ENCODE data around the gene RASIP1.
A peak's percentile ranks its signal among the peaks of the same experiment; 100 is the strongest.

The RASIP1 gene

DNA sequence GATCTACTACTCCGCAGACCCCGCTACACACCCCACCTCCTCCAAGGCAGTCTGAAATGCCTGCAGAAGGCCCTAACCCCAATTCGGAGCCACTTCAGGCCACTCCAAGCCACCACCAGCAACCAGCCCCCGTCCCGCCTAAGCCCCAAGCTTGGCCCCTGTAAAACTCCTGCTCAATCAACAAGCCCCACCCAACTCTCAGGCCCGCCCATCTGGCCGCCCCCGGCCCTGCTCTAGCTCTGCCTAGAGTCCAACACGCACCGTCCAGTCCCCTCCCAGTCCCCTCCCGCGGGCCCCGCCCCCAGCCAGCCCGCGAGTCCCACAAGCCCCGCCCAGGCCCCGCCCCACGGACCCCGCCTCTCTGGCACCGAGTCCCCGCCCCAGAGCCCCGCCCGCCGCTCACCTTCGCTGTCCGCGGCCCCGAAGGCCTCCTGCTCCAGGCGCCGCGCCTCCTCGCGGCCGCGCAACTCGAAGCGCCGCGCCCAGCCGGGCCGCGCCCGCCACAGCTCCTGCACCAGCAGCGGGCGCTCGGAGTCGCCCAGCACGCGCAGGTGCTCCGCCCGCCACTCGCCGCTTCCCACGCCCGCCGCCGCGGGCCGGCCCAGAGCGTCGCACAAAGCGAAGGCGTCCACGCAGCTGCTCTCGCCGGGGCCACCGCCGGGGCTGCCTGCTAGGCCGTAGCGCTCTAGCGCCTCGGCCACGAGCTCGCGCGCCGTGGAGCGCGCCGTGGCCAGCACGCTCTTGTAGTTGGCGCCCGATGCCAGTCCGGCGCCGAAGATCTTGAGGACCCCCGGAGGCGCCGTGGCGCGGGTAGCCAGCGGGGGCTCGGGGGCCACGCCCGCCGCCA, 1.6 kb downstream of the RASIP1 start:
- ATAC-seq (ENCODE audit: low read depth) (peak; percentile 82), DNase-seq (ENCODE audit: low spot score) (peak; percentile 92)
- TF ChIP-seq, protein P1, sequence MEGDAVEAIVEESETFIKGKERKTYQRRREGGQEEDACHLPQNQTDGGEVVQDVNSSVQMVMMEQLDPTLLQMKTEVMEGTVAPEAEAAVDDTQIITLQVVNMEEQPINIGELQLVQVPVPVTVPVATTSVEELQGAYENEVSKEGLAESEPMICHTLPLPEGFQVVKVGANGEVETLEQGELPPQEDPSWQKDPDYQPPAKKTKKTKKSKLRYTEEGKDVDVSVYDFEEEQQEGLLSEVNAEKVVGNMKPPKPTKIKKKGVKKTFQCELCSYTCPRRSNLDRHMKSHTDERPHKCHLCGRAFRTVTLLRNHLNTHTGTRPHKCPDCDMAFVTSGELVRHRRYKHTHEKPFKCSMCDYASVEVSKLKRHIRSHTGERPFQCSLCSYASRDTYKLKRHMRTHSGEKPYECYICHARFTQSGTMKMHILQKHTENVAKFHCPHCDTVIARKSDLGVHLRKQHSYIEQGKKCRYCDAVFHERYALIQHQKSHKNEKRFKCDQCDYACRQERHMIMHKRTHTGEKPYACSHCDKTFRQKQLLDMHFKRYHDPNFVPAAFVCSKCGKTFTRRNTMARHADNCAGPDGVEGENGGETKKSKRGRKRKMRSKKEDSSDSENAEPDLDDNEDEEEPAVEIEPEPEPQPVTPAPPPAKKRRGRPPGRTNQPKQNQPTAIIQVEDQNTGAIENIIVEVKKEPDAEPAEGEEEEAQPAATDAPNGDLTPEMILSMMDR (IDR thresholded peaks at IDR 0.05; ENCODE audit: poor library complexity, severe bottlenecking), result peak; percentile 77
- no peaks in the 10 kb centered on the region for H3K36me3 ChIP-seq (ENCODE audit: low read depth)
- H3K27me3 ChIP-seq (ENCODE audit: insufficient read depth, poor library complexity, severe bottlenecking), result no peaks in the 10 kb centered on the region
- peak overlapping the region; percentile 42 for H3K4me3 ChIP-seq (ENCODE audit: severe bottlenecking)
- no peaks in the 10 kb centered on the region for H3K9me3 ChIP-seq (ENCODE audit: severe bottlenecking)
- H3K4me1 ChIP-seq (ENCODE audit: insufficient read depth, poor library complexity, severe bottlenecking), result peaks cover 11% of the 10 kb centered on the region
- no peak overlapping the region for H3K27ac ChIP-seq (ENCODE audit: poor library complexity, severe bottlenecking)

DNA sequence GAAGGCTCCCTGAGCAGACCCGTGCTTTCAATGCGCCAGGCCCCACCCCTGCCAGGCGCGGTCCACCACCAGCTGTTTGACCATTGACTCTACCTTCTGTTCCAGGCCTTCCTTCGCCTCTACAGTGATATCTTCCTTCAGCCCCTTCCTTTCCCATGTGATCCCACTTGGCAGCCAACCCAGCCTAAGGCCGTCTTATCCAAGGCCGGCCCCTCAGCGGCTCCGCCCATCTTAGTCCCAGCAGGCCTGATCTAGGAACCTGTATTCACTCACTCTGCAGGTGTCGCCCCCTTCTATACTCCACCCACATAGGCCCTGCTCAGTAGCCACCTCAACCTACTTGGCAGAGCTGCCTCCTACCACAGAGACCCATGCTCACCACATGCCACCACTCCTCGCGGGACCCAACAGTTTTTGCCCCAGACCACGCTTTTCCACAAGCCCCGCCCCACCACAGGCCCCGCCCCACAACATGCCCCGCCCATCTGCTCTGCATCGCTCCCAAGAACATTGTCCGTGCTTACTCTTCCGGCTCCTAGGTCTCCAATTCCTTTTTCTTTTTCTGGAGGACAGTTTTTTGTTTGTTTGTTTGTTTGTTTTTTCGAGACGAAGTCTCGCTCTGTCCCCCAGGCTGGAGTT, 2.9 kb downstream of the RASIP1 start:
- Histone ChIP-seq H3K27ac (ENCODE audit: poor library complexity, severe bottlenecking) (no peak overlapping the region), H3K4me3 (ENCODE audit: severe bottlenecking) (no peak overlapping the region), H3K27me3 (ENCODE audit: insufficient read depth, poor library complexity, severe bottlenecking) (no peaks in the 10 kb centered on the region), H3K36me3 (ENCODE audit: low read depth) (no peaks in the 10 kb centered on the region), H3K9me3 (ENCODE audit: severe bottlenecking) (no peaks in the 10 kb centered on the region), H3K4me1 (ENCODE audit: insufficient read depth, poor library complexity, severe bottlenecking) (peaks cover 11% of the 10 kb centered on the region)
- ATAC-seq (ENCODE audit: low read depth), result no peak
- no peak for DNase-seq (ENCODE audit: low spot score)
- TF ChIP-seq, protein P1 (IDR thresholded peaks at IDR 0.05; ENCODE audit: poor library complexity, severe bottlenecking), result no peak

DNA sequence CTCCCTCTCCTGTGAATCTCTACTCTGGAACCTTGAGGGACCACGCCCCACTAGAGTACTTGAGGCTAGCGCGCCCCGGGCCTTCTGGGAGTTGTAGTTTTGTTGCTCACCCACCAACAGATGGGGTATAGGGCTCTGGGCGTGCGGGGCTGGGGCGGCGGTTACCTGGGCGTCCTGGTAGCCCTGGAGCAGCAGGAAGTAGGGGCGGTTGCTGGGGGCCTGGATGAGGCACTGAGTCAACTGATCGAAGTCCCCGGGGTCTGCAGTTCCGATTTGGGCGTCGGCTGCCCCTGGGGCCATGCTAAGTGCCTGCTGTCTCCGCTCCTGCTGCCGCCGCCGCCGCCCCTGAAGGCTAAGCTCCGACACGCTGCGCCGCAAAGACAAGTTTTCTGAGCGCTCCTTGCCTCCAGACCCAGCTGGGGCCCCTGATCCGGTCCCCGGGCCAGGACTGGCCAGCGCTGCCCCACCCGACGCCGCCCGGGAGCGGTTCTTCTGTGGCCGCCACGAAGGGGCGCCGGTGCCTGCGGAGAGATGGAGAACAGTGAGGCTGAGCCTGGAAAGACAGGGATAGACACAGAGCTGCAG, 5.3 kb downstream of the RASIP1 start:
- Histone ChIP-seq H3K4me1 (ENCODE audit: insufficient read depth, poor library complexity, severe bottlenecking) (no peaks in the 10 kb centered on the region), H3K27ac (ENCODE audit: poor library complexity, severe bottlenecking) (no peak overlapping the region), H3K27me3 (ENCODE audit: insufficient read depth, poor library complexity, severe bottlenecking) (no peaks in the 10 kb centered on the region), H3K9me3 (ENCODE audit: severe bottlenecking) (no peaks in the 10 kb centered on the region), H3K36me3 (ENCODE audit: low read depth) (no peaks in the 10 kb centered on the region), H3K4me3 (ENCODE audit: severe bottlenecking) (peak overlapping the region; percentile 14)
- no peak for DNase-seq (ENCODE audit: low spot score)
- TF ChIP-seq, protein P1 (IDR thresholded peaks at IDR 0.05; ENCODE audit: poor library complexity, severe bottlenecking), result no peak
- ATAC-seq (ENCODE audit: low read depth), result peak; percentile 45; the same call in 2 of the 3 replicates

DNA sequence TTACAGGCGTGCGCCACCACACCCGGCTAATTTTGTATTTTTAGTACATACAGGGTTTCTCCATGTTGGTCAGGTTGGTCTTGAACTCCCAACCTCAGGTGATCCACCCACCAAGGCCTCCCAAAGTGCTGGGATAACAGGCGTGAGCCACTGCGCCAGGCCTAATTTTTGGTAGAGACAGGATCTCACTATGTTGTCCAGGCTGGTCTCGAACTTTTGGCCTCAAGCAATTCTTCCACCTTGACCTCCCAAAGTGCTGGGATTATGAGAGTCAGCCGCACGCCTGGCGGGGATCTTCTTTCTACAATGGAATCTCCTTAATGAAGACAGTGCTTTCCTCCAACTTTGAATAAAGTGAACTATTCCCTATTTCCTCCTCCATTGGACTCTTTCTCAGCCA, 5.8 kb downstream of the RASIP1 start:
- ATAC-seq (ENCODE audit: low read depth) (no peak), DNase-seq (ENCODE audit: low spot score) (no peak)
- Histone ChIP-seq H3K4me3 (ENCODE audit: severe bottlenecking) (no peak overlapping the region), H3K27me3 (ENCODE audit: insufficient read depth, poor library complexity, severe bottlenecking) (no peaks in the 10 kb centered on the region), H3K36me3 (ENCODE audit: low read depth) (no peaks in the 10 kb centered on the region), H3K9me3 (ENCODE audit: severe bottlenecking) (no peaks in the 10 kb centered on the region), H3K4me1 (ENCODE audit: insufficient read depth, poor library complexity, severe bottlenecking) (no peaks in the 10 kb centered on the region), H3K27ac (ENCODE audit: poor library complexity, severe bottlenecking) (no peak overlapping the region)
- TF ChIP-seq, protein P1 (IDR thresholded peaks at IDR 0.05; ENCODE audit: poor library complexity, severe bottlenecking), result no peak
